ENCODE data around the gene CD300E.

DNA sequence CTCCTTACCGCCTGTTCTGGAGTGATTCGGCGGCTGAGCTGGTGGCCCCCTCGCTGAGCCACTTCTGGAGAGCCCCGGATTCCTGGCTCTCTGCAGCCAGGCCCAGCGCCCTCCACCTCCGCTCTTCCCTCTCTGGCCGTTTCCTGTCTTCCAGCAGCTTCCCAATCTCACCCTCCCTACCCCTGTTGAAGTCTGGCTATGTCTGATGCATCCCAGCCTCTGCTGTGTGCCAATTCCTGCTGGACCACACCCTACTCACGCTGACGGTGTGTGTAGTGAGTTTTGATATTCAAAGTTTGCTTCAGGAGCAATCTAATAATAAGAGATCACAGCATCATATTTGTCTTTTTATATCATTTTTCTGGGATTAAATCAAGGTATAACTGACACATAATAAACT lies 40.9 kb downstream of the CD300E start:
- TF ChIP-seq, protein P1, sequence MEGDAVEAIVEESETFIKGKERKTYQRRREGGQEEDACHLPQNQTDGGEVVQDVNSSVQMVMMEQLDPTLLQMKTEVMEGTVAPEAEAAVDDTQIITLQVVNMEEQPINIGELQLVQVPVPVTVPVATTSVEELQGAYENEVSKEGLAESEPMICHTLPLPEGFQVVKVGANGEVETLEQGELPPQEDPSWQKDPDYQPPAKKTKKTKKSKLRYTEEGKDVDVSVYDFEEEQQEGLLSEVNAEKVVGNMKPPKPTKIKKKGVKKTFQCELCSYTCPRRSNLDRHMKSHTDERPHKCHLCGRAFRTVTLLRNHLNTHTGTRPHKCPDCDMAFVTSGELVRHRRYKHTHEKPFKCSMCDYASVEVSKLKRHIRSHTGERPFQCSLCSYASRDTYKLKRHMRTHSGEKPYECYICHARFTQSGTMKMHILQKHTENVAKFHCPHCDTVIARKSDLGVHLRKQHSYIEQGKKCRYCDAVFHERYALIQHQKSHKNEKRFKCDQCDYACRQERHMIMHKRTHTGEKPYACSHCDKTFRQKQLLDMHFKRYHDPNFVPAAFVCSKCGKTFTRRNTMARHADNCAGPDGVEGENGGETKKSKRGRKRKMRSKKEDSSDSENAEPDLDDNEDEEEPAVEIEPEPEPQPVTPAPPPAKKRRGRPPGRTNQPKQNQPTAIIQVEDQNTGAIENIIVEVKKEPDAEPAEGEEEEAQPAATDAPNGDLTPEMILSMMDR (IDR thresholded peaks at IDR 0.05), result no peak
- TF ChIP-seq POLR2A (IDR thresholded peaks at IDR 0.05), result no peak

Measured in lower leg skin (tissue), 3 donors.